Skin epidermis (tissue), 12 donors: ENCODE data around the gene CFAP20DC.

Experiments used
- H3K27ac ChIP-seq, 21 experiments: fragments of 200-600 bp; sonication (generic) in 11 of 21; one replicate each; pipeline ENCODE4 v1.5.0; 2020; ENCODE audit warnings: mild to moderate bottlenecking in 3 of 21, inconsistent platforms in 2 of 21, moderate library complexity in 2 of 21
- H3K4me3 ChIP-seq, 7 experiments: fragments of 200-600 bp; sonication (generic) in 2 of 7; one replicate each; pipeline ENCODE4 v1.5.0; 2020; ENCODE audit warnings: inconsistent platforms in 2 of 7, mild to moderate bottlenecking in 2 of 7, moderate library complexity in 1 of 7

Gene CFAP20DC

DNA sequence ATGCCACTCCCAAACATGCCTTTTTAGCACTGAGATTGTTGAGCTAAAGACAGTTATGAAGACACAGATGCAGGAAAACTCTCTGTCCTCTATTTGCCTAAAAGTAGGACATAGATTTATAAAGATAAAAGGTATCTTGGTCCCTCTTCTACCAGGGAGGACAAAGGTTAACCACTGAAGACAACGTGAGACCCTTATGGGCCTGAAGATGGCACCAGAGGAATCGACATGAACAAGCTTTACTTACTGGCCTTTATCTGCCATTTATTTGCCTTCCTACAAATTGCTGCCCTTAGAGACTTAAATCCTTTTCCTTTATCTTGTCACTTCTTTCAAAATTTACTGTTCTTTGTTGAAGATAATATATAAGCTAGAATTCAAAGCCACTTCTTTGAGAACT lies 273.6 kb downstream of the CFAP20DC start:
- H3K4me3 ChIP-seq = no peak overlapping the region
- H3K27ac ChIP-seq = no peak overlapping the region

GRCh38 chr3:58772462-58772861 lies 277.4 kb downstream of the CFAP20DC start:
- Histone ChIP-seq H3K4me3 (no peak overlapping the region), H3K27ac (no peak overlapping the region)

DNA sequence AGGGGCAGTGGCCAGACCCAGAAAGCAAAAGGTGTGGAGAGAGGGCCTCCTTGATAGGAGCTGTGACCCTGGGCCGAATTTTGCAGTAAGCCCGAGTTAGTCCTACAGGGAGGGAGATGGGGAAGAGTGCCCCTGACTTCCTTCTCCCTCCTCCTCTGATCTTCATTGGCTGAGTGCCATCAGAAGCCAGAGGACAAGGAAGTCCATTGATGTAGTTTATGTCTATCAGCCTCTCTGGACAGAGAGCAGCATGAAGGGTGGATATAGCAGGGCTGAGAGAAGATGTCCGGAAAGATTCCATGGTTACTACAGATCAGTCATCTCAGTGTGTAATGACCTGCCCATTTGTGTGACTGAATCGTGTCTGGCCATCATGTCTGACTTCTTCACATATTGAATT lies 280.8 kb downstream of the CFAP20DC start:
- H3K27ac ChIP-seq = no peak overlapping the region

DNA sequence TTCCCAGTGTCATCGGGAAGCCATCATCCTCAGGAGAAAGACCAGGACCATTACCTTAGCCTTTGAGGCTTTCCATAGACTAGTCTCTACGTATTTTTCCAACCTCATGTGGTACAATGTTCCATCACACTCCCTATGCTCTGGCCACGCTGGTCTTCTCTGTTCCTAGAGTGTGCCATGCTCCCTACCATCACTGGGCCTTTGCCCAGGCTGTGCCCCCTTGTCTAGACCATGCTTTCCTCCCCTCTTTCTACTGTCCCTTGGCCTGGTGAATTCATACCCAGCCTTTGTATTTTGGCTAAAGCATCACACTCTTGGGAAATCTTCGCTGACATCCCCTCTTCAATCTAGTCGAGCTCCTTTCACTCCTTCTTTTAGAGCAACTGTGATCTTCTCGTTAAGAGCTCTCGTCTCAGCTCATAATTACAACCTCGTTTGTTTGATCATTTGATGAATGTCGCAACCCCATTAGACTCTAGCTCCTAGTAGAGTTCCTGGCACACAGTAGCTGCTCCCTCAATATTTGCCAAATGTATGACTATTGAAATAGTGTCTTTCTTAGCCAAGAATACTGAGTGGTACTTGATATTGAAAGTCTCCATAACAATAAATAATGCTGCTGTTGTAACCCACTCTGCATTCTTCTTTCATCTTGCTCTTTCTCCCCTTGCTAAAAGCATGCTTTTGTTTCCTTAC lies 283.1 kb downstream of the CFAP20DC start:
- Histone ChIP-seq H3K4me3 (no peak overlapping the region), H3K27ac (no peak overlapping the region)

More for the DNA sequence above, 280.8 kb downstream of the CFAP20DC start:
- no peak overlapping the region for H3K4me3 ChIP-seq

DNA sequence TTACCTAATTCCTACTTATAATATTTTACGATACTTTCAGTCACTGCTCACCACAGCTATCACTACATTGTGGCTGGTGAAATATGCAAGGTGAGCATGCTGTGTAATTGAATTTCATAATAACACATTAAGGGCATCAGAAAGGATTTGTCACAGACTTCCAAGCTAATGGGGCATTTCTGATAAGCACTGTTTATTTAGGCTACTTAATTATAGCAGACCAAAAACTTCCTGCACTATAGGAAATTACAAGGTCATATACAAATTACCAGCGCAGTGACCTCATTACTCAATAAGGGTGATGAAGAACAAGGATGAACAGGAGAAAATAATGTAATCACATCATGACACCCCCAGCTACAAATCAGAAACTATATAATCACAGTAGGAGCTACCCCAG lies 294.7 kb downstream of the CFAP20DC start:
- Histone ChIP-seq H3K27ac (no peak overlapping the region), H3K4me3 (no peak overlapping the region)

GRCh38 chr3:58754074-58754473 lies 295.8 kb downstream of the CFAP20DC start:
- H3K27ac ChIP-seq = no peak overlapping the region
- H3K4me3 ChIP-seq = no peak overlapping the region

DNA sequence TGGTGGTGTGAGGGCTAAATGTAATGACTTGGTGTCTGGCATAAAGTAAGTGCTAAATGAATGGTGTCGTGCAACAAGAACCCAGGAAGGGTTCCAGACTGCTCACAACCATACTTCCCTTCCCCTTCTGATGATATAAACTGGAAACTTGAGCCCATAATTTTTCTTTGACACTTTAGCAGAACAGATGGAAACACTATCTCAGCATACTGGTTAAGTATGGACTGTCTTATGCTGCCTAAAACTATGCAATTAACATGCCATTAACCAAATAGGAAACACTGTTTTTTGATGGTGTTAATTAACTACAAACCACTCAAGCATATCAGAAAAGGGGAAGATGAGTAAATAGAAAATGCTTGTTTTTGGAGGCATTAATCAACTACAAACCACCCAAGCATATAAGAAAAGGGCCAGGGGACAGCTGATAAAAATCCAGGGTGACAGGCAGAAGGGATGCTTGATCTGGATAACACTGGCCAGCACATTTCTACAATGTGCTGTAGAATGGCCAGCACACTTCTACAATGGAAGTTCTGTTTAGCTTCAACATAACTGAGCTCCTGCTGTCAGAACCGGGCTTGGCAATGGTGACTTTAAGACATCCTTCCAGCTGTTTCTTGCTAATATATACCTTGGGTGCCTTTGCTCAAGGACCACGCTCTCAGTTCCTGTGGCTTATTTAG lies 297.8 kb downstream of the CFAP20DC start:
- Histone ChIP-seq H3K4me3 (no peak overlapping the region), H3K27ac (no peak overlapping the region)

GRCh38 chr3:58751235-58751634 lies 298.6 kb downstream of the CFAP20DC start:
- no peak overlapping the region for H3K27ac ChIP-seq
- H3K4me3 ChIP-seq = no peak overlapping the region

GRCh38 chr3:58749948-58750347 lies 299.9 kb downstream of the CFAP20DC start:
- H3K27ac ChIP-seq = no peak overlapping the region

GRCh38 chr3:58748024-58748423 lies 301.8 kb downstream of the CFAP20DC start:
- Histone ChIP-seq H3K4me3 (no peak overlapping the region), H3K27ac (no peak overlapping the region)

More at GRCh38 chr3:58749948-58750347, 299.9 kb downstream of the CFAP20DC start:
- no peak overlapping the region for H3K4me3 ChIP-seq

DNA sequence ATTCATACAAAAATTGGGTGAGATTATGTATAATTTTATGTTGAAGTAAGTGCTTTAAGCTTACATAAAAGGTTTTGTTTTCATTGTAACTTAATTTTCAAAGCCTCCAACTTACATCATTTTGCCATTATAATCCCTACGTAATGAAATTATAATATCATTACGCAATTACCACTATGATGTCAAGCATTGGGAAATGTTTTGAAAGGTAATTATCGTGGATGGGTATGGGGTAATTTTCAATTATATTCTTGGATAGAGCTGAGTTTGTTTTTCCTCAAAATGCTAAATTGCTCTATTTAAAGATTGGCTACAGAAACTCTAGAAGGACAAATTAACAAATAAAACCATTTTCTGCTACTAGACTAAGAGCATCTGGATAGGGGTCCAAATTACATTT lies 303.1 kb downstream of the CFAP20DC start:
- no peak overlapping the region for H3K27ac ChIP-seq
- no peak overlapping the region for H3K4me3 ChIP-seq

GRCh38 chr3:58743296-58743695 lies 306.5 kb downstream of the CFAP20DC start:
- no peak overlapping the region for H3K27ac ChIP-seq
- H3K4me3 ChIP-seq = no peak overlapping the region

GRCh38 chr3:58742239-58742638 lies 307.6 kb downstream of the CFAP20DC start:
- Histone ChIP-seq H3K27ac (no peak overlapping the region), H3K4me3 (no peak overlapping the region)

- no peak overlapping the region for H3K4me3 ChIP-seq
- no peak overlapping the region for H3K27ac ChIP-seq
These were observed 312.2 kb downstream of the CFAP20DC start for GRCh38 chr3:58737644-58738043.

DNA sequence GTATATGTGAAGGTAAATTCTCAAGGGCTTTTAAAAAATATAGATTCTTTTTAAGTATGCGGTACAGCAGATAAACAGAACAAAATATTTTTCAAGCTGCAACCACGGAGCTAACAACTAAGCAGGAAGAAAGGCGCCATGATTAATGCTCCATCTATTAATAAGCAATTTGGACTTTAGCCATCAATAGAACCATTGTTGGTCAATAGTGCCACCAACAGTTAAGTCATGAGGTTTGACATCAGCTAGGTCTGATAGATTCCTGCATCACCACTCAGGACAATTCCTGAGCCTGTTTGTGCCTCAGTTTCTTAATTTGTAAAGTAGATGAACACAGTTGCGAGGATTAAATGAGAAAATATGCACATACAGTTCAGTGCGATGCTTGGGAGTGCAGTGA lies 318.2 kb downstream of the CFAP20DC start:
- no peak overlapping the region for H3K27ac ChIP-seq
- H3K4me3 ChIP-seq = no peak overlapping the region

- no peak overlapping the region for H3K27ac ChIP-seq
- no peak overlapping the region for H3K4me3 ChIP-seq
These were observed 321.1 kb downstream of the CFAP20DC start for GRCh38 chr3:58728723-58729122.

DNA sequence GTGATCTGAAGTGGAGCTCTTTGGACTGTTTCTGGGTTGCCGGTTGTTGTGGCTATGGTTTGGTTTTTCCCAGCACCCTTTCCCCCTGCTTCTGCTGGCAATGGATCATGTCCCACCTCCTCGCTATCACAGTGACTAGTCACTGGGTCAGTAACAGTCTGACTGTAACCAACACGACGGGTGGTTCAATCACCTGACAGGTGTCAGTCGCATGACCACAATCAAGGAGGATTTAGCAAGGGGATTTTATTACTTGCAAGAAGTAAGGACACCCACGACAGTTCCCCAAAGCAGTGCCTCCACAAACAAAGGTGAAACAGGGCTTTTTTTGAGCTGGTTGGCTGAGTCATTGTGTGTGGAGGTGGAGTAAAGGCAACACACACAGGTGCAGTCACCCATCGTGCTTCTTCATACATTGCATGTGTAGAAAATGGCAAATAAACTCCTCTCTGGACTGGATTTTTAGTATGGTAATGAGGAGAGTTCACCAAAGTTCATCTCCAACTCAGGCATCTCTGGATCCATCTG lies 324.4 kb downstream of the CFAP20DC start:
- H3K4me3 ChIP-seq = no peak overlapping the region

GRCh38 chr3:58724336-58724735 lies 325.5 kb downstream of the CFAP20DC start:
- no peak overlapping the region for H3K27ac ChIP-seq
- H3K4me3 ChIP-seq = no peak overlapping the region

More for the DNA sequence above, 324.4 kb downstream of the CFAP20DC start:
- H3K27ac ChIP-seq = no peak overlapping the region

DNA sequence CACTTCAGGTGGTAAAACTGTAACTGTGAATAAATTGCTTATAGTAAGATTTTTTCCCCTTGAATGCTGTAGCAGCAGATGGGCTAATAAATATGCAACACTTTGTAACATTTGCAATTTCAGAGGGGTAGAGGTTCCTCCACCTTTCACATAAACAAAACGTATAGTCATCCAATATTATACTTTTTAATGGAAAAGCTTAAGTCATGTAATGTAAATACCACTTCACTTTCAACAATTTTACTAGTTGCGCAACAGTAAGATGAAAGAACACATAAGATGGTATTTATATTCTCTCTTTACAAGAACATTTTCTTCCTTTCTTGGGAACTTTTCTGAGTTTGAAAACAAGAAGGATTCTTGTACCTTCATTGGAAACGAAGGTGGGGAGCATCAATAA lies 326.7 kb downstream of the CFAP20DC start:
- Histone ChIP-seq H3K4me3 (no peak overlapping the region), H3K27ac (no peak overlapping the region)

DNA sequence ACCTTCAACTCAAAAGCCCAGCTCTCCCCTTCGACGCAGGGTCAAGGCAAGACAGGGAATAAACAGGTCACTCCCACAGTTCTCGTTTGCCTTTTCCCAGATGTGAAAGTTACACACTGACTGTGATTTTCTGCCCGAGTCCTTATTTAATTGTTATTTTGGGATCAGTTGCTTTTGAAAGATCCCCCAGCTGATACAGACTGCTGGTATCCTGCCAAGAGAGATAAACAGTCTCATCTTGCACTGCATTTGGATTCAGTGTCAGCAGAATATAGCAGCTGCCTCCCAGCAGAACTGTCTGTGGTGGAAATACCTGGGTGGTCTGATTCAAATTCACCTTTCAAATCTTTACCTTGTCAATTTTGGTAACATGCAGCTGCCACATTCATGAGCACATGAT lies 327.3 kb downstream of the CFAP20DC start:
- H3K27ac ChIP-seq = no peak overlapping the region
- H3K4me3 ChIP-seq = no peak overlapping the region

GRCh38 chr3:58720526-58720925 lies 329.3 kb downstream of the CFAP20DC start:
- H3K27ac ChIP-seq = no peak overlapping the region
- no peak overlapping the region for H3K4me3 ChIP-seq
